Brain microvascular endothelial cell (primary cell): ENCODE data around the gene ZNHIT1.

ENCODE experiments used
- DNase-seq: peaks from one replicate; pipeline ENCODE4 v3.0.0-alpha.2; 2020
- H3K27ac ChIP-seq: fragments of 250-450 bp; sonication (Bioruptor Pico); 2 replicates; pipeline ENCODE4 v1.5.1; 2020; ENCODE audit warnings: mild to moderate bottlenecking, moderate library complexity
- H3K27me3 ChIP-seq: fragments of 250-450 bp; sonication (Bioruptor Pico); replicated peaks from 2 replicates; pipeline ENCODE4 v1.5.1; 2020; ENCODE audit warnings: mild to moderate bottlenecking
- H3K36me3 ChIP-seq: fragments of 250-450 bp; sonication (Bioruptor Pico); replicated peaks from 2 replicates; pipeline ENCODE4 v1.5.1; 2020; ENCODE audit warnings: mild to moderate bottlenecking
- H3K4me3 ChIP-seq: 2 replicates; pipeline ENCODE4 v1.5.1; 2011; ENCODE audit warnings: low read depth, mild to moderate bottlenecking, control low read depth, low read length, moderate library complexity
- CTCF ChIP-seq: IDR thresholded peaks from 2 replicates; pipeline ENCODE4 v1.5.1; 2011; ENCODE audit warnings: low read depth, mild to moderate bottlenecking, moderate library complexity, low read length, control low read depth, inconsistent platforms; ENCODE audit errors: missing control alignments
- in situ Hi-C: cut with HindIII; loops from 2 replicates; pipeline ENCODE4 v1.10.0; 2017; ENCODE audit warnings: low sequenced_read_pairs, low pct_ligation_motif_present

The ZNHIT1 gene

GRCh38 chr7:101231644-101232043, 13.7 kb downstream of the ZNHIT1 start:
- no peaks in the 10 kb centered on the region for H3K27me3 ChIP-seq
- H3K4me3 ChIP-seq: no peak overlapping the region
- no peak overlapping the region for H3K27ac ChIP-seq
- peaks cover 17% of the 10 kb centered on the region for H3K36me3 ChIP-seq
- in situ Hi-C loops: no loop called here
- TF ChIP-seq CTCF: no peak
- no peak for DNase-seq

GRCh38 chr7:101232141-101232850, 14.3 kb downstream of the ZNHIT1 start:
- no peak for TF ChIP-seq CTCF
- H3K27ac ChIP-seq: no peak overlapping the region
- H3K4me3 ChIP-seq: peak overlapping the region; percentile 26
- H3K36me3 ChIP-seq: peaks cover 17% of the 10 kb centered on the region
- in situ Hi-C loops: no loop called here
- no peak for DNase-seq
- H3K27me3 ChIP-seq: no peaks in the 10 kb centered on the region

GRCh38 chr7:101233907-101234547, 16.1 kb downstream of the ZNHIT1 start:
- Histone ChIP-seq H3K27ac (no peak overlapping the region), H3K27me3 (no peaks in the 10 kb centered on the region), H3K36me3 (peaks cover 17% of the 10 kb centered on the region), H3K4me3 (no peak overlapping the region)
- DNase-seq: no peak
- TF ChIP-seq CTCF: no peak
- in situ Hi-C loops: no loop called here

GRCh38 chr7:101234636-101235035, 16.7 kb downstream of the ZNHIT1 start:
- Histone ChIP-seq H3K4me3 (no peak overlapping the region), H3K36me3 (peaks cover 20% of the 10 kb centered on the region), H3K27ac (no peak overlapping the region), H3K27me3 (no peaks in the 10 kb centered on the region)
- in situ Hi-C loops: no loop called here
- TF ChIP-seq CTCF: no peak
- no peak for DNase-seq

GRCh38 chr7:101235050-101235449, 17.1 kb downstream of the ZNHIT1 start:
- DNase-seq: no peak
- Histone ChIP-seq H3K36me3 (peaks cover 24% of the 10 kb centered on the region), H3K4me3 (no peak overlapping the region), H3K27me3 (no peaks in the 10 kb centered on the region), H3K27ac (no peak overlapping the region)
- peak; percentile 58 for TF ChIP-seq CTCF
- in situ Hi-C loops: no loop called here
